Umbilical cord (tissue), 2 donors: ENCODE data around the gene STXBP6. TPM values are rescaled to one million over a fixed set of nuclear protein-coding genes. Genes with fewer than 3 reads are reported as not detected.

ENCODE experiments used
- DNase-seq: peaks from one replicate; pipeline ENCODE4 v3.0.0-alpha.2; 2015; ENCODE audit warnings: low spot score
- total RNA-seq: library from RNA; depleted of rRNA; stranded (reverse); fragments of >200 nt; gene quantifications from one replicate; pipeline ENCODE4 v1.2.3, GENCODE V29; 2014; ENCODE audit warnings: low replicate concordance; ENCODE audit not compliant: insufficient read depth

STXBP6 gene
- total RNA-seq, 1 donor from 2014 or later: 78.7 TPM

DNA sequence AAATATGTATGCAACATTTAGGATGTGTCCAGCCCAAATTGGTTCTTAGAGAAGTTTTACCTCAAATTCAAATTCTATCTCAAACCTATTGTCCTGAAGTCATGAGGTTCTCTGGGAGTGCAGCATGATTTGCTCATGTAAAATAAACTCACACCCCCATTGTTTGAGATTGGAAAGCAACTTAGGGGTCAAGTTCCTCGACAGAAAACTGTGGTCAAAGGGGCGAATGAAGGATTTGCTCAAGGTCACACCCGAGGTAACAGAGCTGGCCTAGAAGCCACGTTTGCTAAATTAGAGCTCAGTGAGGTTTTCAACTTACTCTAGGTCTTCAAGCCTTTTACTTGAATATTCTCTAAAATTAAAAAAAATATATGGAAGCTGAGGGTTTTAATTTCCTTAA, 218.3 kb downstream of the STXBP6 start:
- DNase-seq: no peak

DNA sequence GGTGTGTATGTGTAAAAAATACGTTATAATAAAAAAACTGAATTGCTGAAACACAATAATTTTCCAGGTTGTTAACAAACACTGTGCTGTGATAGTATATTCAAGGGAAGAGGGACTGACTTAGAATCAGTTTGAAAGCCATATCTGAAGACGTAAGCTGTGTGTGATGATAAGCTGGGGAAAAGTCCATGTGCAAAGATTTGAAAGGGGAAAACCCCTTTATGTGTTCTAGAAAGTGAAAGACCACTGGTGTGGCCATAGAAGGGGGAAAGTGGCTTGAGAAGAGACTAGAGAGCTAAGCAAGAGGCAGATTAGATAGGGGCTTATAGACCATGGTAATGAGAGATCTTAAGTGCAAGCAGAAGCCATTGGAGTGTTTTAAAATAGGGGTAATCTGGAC, 220.1 kb downstream of the STXBP6 start:
- DNase-seq: no peak

DNA sequence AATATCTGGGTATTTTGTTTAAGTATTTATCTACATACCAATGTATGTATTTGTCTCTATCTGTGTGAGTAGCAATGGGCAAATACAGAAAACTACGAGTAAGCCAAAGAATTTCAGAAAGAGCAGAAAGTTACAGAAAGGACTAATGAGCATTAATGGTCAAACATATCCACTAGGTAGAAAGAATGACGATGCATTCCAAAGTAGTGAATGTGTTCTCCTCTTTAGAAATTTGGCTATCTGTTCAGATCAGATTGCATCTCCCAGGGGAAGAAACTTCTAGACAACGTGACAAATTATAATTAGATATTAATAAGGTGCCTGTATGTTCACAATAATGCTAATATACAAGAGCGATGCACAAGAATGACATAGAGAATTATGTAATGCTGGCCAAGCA, 221.5 kb downstream of the STXBP6 start:
- no peak for DNase-seq

DNA sequence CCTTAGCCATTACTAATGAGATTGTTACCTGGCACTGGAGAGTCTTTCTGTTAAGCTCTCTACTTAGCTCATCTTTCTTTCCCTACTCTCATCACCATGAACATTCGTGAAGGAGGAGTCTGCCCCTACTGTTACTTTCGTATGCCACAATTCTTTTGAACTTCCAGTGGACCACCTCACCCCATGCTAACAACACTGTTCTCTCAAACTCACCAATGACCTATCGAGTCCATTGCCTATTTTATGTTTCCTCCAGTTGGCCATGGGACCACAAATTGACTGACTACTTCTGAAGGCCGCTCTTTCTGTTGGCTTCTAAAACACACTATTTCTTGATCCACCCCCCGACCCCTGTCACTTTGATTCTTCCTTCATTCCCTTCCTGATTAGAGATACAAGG, 223.6 kb downstream of the STXBP6 start:
- DNase-seq: no peak

DNA sequence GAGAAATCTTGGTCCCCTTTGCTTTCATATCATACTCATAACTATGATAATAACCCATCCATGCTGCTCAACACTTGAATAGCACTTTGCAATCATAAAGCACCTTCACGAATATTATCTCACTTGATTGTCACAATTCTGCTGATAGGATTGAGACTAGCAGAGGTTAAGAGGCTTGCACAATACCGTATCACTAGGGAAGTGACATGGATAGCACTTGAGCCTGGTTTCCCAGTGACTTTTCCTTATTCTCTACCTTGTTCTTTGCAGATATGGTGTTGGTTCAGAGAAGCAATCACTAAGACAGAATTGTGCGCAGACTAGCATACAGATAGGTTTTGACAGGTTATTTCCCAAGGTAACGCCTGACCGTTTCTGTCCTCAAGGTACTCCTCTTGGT, 229.3 kb downstream of the STXBP6 start:
- no peak for DNase-seq

DNA sequence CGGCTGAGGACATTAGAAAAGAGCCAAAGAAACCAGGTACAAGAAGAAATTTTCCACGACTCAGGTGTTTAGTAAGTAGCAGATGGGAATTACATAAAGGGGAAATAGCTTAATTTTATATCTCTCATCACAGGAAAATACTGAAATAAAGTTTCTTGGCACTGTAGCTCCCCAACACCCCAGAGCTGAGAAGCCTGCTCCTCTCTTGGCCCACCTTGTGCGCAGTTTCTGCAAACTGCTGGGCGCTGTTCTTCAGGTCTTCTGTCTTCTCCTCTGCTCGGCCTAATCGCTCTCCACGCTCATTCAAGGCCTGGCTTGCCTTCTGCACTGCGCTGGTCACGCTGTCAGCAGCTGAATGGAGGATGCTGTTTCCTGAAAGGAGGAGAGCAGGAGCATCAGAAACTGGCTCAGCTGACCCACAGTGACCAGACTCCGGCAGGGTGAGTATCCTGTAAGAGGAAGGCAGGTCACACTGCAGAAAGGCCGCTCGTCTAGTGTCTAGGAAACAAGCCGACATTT, 231.1 kb downstream of the STXBP6 start:
- no peak for DNase-seq

DNA sequence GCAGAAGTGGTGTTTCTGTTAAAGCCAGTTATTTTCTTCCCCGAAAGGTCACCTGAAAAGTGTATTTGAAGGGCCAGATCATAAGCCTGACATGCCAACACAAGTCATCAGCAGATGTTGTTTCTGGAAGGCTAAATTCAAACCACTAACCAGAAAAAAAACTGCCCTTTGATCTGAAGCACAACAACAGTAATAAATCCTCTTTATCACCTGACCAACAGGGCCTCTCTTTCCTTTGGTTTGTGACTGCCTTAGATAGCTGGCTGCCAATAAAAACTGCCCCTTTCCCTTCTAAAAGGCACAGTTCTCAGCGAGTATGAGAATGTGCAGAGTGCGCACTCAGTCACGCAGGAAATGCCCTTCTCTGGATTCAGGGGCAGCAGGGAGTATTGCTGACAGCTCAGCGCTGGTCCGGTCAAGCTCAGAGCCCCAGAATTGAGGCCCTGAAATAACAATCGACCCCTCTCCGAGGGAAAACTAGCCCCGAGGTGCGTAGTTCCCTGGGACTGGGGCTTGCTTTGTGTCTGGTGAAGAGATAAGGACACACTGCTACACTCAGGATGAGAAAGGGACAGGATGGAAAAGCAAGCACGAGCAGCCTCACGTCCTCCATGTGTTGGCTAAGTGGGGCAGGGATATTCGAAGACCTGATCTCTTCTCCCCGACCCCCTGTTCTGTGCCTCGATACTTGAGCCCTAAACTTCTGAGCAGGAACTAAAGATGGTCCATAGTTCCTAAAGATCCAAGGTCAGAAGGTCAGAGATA, 231.7 kb downstream of the STXBP6 start:
- peak; percentile 64 for DNase-seq

DNA sequence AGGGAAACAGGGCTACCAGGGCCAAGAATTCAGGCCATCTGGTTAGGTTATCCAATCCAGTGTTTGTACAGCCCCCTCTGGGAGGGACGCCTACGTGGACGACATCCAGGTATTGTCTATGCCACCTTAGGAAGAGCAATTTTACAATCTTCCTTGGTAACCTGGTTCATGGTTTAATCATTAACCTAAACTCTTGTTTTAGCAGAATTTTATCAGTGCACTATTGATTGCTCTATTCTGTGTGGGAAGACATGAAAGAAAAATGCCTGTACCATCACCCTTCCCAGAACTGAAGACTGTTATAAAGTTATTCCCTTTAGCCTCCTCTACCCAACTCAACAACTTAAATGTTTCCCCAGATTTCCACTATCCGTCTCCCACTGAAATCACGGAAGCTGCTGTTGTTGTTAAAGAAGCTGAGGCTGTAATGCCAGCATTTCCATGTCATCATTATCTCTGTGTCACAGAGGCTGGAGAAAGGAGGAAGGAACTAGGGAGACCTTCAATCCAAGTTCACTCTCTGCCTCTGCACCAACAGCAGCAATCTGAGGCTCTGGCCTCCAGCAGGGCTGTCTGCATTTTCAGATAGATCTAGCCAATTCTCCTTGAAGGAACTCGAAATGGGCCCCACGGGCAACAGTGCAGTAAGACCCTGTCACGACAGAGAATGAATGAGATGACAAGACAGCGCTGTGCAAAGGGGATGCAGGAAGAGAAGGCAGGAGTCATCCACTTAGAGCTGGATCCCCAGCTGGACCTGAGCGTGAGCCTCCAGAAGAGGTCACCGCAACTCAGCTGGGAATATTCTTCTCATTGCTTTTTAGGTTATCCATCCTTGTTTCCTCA, 232.5 kb downstream of the STXBP6 start:
- no peak for DNase-seq

DNA sequence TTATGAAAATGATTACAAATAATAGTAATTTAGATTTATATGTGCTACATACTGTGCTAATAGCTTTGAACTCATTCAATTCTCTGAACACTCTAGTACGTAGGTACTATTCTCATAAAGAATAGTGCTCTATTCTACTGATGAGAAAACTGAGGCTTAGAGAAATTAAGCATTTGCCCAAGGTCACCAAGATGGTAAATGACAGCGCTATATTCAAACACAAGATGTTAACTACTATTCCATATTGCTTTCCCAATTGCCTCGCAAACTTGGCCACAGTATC, 233.1 kb downstream of the STXBP6 start:
- DNase-seq: no peak

DNA sequence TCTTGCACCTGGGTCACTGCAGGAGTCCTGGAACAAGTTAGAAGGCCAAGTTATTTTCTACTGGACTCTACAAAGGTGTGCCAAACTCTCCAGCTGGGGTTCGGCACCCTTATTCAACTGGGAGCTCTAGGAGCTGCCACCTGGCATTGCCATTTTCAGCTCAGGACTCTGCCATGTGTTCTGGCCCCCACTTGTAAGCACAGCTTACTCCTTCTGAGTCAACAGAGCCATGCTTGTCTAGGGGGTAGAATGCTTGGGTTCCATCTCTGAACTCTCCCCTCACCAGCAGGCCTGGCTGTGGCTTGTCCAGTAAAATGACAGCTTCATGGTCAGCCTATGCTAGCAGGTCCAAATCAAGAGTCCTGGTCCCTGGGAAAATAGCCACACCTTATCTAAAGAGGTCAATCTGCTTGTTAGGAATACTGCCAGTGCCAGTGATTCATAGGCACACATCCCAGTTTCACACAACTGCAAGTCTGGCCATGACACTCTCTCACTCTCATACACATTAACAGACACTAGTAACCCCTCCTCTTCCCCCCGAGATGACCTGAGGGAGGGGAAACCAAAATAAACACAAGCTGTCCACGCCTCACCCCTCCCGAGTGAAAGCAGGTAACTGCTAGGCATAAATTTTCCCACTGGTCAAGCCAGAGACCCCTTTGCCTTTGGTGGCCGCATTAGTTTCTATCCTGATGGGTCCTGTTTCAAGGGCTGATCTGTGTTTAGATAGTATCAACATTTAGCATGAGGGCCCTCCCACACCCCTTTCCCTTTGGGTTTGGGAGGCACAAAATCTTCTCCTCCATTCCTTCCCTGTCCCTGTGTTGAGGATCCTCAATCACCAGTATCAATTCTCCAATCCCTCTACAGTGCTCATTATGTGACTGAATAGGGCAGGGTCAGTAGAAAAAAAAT, 233.7 kb downstream of the STXBP6 start:
- no peak for DNase-seq

DNA sequence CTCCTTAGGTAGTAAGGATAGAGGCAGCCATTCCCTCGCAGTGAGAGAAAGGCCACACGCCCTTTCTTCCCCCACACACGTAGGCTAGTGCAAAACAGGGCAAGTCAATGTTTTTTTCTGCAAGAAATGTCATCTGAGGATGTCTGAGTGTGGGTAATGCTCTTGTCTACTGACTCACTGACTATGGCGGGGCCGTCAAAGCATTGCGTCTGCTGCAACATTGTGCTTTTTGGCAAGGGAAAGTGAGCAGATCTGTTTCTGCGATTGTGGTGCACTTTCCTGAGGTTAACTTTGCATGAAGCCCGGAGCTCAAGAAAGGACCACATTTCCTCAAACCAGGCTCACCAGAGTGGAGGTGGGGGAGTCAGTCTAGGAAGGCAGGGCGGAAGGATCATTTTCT, 234.4 kb downstream of the STXBP6 start:
- no peak for DNase-seq

DNA sequence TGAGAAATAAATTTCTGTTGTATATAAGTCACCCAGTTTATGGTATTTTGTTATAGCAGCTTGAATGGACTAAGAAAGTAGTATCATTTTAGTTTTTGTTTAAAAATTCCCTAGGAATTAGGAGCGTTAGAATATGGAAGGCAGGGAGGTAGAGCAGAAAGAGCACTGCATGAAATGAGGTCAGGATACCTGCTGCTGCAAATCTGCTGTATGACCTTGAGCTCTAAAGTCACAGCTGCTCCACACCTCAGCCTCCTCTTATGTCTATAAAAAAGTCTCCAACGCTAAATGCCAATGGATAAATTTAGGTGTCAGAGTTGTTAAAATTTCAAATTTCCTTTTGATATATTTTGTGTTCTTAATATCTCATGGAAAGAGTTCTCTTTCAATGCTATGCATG, 235.0 kb downstream of the STXBP6 start:
- no peak for DNase-seq

DNA sequence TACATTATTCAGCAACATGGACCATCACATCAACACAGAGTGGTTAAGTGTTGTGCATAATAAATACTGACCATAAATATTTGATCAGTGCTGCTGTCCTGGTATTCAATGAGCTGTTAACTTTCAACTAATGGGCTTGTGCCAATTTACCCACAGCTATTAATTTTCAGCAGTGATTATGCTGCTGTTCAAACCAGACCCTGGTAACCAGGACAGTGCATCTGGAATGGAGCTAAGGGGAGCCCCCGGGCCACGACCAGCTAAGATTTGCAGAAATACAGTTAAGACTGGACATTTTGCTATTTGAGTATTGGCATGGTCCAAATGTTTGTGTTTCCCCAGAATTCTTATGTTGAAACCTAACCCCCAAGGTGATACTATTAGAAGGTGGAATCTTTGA, 235.6 kb downstream of the STXBP6 start:
- DNase-seq: no peak

DNA sequence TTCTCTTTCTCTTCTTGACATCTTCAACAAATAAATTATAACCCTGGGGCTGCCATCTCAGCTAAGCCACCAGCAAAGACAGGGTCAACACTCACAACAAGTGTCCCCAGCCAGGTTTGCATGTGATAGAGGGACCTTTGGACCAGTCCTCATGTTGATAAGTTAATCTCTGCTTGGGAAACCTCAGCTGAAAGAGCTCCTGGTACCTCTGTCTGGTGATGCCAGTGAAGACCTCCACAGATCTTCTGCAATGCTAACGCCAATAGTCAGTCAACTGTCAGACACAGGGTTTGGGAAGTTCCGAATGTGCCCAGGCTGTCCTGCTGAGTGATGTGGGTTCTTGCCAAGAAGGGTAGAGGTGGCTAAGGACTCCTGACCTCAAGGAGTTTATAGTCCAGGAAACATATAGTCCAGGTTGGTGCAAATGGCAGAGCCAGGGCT, 236.1 kb downstream of the STXBP6 start:
- DNase-seq: no peak

DNA sequence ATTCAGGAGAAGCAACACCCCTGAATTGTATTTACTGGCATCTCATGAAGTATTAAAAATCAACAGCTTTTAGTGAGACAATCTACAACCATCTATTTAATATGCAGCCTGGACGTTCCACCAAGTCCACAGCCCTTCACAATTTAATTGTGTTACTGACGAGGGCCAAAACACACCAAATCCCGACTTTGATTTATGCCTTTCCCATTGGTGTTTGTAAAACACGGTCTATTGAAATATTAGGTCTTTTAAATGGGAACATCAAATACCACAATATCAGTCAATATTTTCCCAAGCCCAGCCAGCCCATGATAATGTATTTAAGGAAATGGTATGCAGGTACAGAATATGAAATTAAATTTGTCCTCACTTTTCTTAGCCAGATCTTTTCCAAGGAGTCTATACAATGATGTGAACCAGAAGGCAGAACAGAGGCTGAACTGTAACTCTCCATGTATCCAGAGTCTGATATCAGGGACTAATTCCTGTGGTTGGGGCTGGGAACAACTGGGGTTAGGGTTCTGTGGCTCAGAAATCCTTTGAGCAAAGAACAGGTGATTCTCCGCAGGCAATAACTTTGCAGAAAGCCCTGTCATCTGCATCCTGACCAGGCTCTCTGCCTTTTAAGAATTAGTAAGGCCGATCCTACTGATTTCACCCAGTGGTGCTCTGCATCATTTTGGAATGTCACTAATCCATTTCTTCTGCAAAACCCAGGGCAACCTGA, 236.7 kb downstream of the STXBP6 start:
- no peak for DNase-seq

DNA sequence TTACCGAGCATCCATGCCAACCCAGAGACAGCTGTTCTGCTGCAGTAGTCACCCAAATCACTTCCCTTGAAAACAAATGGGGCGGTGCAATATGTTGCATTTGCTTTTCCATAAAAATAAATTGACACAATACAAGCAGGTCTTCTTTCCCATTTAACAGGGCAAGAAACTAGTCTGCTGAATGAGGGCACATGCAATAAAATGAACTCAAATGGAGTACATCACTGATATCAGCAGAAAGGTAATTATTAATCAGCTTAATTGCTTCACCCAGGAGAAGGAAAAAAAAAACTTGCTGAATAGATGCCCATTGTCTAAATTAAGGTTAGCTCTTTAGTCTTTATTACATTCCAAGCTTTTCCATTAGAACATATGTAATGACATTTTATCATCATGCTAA, 240.8 kb downstream of the STXBP6 start:
- no peak for DNase-seq

DNA sequence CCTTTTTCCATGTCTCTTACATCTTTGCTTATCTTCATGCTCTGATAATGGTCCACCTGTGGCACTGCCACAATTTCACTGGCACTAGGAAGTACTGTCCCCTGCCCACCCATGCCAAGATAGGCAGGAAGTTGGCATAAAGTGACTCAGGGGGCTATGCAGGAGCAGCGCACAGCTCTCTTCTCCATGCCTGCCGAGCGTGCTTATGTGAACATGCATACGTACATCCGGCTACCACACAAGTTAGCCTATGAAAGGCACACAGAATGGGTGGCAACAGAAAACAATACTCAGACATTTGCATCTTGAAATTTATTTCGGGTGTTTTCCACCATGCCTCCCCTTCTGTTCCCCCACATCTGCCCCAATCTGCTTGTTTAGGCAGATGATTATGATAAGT, 241.5 kb downstream of the STXBP6 start:
- DNase-seq: no peak

DNA sequence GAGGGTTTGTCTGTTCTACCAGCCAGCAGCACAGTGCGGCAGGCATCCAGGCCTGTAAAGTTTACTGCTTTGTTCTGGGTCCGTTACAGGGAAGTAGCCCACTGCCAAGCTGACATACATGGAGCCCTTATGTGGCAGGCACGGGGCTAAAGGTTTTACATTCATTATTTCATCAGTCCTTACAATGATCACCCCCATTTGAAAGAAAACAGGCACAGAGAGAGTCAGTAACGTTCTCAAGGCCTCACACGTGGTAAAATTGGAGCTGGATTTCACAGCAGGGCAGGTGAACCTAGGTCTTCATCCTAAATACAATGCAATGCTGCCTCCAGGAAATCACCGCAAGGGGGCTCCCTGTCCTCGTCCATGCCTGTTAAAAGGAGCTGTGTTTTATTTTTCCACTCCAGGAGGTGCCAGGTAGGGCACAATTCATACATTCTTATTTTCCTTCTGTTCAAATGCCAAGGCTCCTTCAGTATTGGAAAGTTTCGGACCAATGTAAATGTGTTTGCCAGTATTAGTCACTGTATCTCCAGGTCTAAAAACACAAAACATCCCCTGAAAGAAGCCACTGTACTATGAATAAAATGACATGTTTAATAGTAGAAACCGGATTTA, 243.8 kb downstream of the STXBP6 start:
- DNase-seq: peak; percentile 54

DNA sequence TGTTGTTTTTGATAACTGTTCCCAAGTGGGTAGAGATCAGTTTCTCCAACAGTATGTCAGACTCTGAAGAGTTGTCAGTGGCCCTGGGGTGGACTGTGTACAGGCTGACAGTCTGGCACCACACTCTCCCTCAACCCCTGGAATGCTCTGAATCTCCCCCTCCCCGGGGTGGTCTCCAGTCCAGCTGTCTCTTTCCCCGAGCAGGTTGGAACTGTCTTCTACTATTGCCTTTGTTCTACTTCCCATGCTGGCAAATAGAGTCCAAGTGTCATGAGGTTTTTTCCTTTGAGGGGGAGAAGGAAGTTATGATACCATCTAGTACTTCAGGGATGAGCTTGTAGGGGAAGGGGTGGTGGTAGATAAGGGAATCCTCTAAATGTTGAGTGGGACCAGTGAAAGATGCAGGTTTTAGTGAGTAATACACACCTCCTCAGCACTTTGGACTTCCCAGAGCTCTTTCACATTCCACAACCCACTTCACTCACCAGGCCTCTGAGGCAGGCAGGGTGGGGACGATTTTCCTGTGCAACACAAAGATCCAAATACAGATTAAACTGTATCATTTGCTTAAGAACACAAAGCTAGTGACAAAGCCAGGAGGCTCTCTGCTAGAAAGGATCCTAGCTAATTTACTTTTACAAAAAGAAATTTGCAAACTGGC, 245.3 kb downstream of the STXBP6 start:
- DNase-seq: no peak

DNA sequence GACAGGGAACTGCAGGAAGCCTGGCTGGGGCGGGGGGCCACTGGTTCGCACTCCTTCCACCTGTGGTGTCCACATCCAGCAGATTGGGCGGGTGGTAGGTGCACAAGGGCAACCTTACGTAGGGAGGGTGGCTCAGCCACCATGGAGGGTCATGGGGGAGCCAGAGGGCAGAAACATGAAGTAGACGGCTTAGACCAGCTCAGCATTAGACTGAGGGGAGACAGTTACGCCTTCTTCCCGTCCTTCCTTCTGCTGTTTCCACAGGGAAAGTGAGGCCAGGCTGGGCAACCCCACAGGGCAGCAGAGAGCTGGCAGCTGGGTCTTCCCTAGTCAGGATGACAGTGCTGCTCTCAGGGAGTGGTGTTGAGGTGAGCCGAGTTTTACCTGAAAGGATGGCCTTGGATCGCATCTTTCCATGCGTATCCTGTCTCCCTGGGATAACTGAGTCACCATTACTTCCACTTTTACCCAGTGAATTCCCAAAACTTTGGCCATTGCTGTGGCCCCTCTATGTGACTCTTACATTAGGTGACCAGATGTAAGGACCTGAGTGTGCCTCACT, 245.9 kb downstream of the STXBP6 start:
- DNase-seq: no peak
